ENCODE data around the gene NKX6-1.

Gene NKX6-1

DNA sequence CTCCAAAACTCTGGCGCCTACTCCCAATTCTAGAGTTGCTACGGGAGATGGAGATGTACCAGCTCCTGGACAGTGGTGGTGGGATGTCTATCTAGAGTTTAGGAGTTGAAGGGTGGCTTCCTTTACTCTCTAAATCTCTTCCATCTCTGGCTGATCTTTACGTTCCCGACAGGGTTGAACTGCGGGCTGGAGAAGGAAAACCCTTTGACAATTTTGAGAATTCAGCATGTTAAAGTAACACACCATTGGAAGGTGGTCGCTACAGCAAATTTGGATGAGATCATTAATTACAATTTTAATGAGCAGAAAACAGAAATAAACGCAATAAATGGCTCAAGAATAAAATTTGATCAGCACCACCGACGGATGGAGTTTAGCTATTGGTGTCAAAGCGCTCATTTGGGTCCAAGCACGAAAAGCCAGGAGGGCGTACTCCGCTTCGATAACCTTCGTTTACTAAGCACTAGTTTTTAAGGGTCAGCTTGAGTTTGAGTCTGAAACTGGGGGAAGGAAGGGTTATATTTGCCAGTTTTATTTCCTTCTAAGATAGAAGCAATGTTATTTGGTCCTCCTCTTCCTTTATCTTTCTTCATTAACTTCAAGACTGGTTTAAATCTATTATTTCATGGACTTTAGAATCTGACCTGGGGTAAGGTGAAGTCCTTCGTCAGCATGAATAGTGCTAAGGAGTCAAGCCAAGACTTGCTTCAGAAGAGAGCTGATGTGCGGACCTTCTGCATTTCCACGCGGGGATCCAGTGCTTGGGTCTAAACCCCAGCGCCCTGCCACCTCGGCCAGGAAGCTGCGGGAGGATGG, 1.5 kb upstream of the NKX6-1 start:
- peaks cover 8% of the 10 kb centered on the region; the same call in 1 of the 2 replicates for H3K27me3 ChIP-seq (ENCODE audit: control insufficient read depth, low read length)
- no peaks in the 10 kb centered on the region for H4K20me1 ChIP-seq (ENCODE audit: control insufficient read depth, insufficient read depth, low read depth, low read length)
- no peaks in the 10 kb centered on the region for H3F3A ChIP-seq (ENCODE audit: control insufficient read depth, insufficient read depth)
- TF ChIP-seq, protein P1, sequence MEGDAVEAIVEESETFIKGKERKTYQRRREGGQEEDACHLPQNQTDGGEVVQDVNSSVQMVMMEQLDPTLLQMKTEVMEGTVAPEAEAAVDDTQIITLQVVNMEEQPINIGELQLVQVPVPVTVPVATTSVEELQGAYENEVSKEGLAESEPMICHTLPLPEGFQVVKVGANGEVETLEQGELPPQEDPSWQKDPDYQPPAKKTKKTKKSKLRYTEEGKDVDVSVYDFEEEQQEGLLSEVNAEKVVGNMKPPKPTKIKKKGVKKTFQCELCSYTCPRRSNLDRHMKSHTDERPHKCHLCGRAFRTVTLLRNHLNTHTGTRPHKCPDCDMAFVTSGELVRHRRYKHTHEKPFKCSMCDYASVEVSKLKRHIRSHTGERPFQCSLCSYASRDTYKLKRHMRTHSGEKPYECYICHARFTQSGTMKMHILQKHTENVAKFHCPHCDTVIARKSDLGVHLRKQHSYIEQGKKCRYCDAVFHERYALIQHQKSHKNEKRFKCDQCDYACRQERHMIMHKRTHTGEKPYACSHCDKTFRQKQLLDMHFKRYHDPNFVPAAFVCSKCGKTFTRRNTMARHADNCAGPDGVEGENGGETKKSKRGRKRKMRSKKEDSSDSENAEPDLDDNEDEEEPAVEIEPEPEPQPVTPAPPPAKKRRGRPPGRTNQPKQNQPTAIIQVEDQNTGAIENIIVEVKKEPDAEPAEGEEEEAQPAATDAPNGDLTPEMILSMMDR (IDR thresholded peaks at IDR 0.05; ENCODE audit: low read depth, low read length, poor library complexity, severe bottlenecking) = no peak
- TF ChIP-seq EZH2phosphoT487 (IDR thresholded peaks at IDR 0.05; ENCODE audit: borderline replicate concordance, low read length) = no peak
- H3K9me2 ChIP-seq (replicated peaks; ENCODE audit: control insufficient read depth, low read length) = no peaks in the 10 kb centered on the region
- H3K4me2 ChIP-seq (ENCODE audit: low read length) = no peak overlapping the region
- no peaks in the 10 kb centered on the region for H3K4me1 ChIP-seq (ENCODE audit: control insufficient read depth, low read length)
- H3K4me3 ChIP-seq (ENCODE audit: low read length) = no peak overlapping the region
- no peak overlapping the region for H3K27ac ChIP-seq (ENCODE audit: low read depth, low read length)
- H3K79me2 ChIP-seq (ENCODE audit: control insufficient read depth, low read length) = no peaks in the 10 kb centered on the region
- H3K36me3 ChIP-seq (ENCODE audit: control insufficient read depth, low read length) = no peaks in the 10 kb centered on the region
- peaks cover 4% of the 10 kb centered on the region; the same call in 1 of the 2 replicates for H3K9me3 ChIP-seq (ENCODE audit: control insufficient read depth, insufficient read depth, low read length)

DNA sequence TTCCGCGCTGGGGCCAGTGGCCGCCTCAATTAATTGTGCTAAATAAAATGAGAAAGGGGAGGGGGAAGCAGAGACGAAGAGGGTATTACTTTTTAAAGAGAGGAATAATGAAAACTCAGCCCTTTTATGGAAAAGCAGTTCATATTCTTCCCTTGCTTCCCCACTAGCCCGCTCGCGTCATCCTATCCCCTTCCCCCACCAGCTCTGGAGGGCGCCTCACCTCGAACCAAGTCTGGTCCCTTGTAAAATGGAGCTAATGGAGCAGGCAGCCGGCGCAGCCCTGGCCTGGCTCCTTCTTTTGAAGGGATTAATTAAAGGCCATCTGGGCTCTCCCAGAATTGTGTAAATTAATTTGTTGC, 511 bp upstream of the NKX6-1 start:
- Histone ChIP-seq H3K36me3 (ENCODE audit: control insufficient read depth, low read length) (no peaks in the 10 kb centered on the region), H3K9me3 (ENCODE audit: control insufficient read depth, insufficient read depth, low read length) (peaks cover 4% of the 10 kb centered on the region; the same call in 1 of the 2 replicates), H3K79me2 (ENCODE audit: control insufficient read depth, low read length) (no peaks in the 10 kb centered on the region), H4K20me1 (ENCODE audit: control insufficient read depth, insufficient read depth, low read depth, low read length) (no peaks in the 10 kb centered on the region), H3K4me3 (ENCODE audit: low read length) (no peak overlapping the region), H3K4me1 (ENCODE audit: control insufficient read depth, low read length) (no peaks in the 10 kb centered on the region), H3K27me3 (ENCODE audit: control insufficient read depth, low read length) (peaks cover 8% of the 10 kb centered on the region; the same call in 1 of the 2 replicates), H3K9me2 (replicated peaks; ENCODE audit: control insufficient read depth, low read length) (no peaks in the 10 kb centered on the region), H3K4me2 (ENCODE audit: low read length) (no peak overlapping the region), H3F3A (ENCODE audit: control insufficient read depth, insufficient read depth) (no peaks in the 10 kb centered on the region), H3K27ac (ENCODE audit: low read depth, low read length) (no peak overlapping the region)
- TF ChIP-seq EZH2phosphoT487 (IDR thresholded peaks at IDR 0.05; ENCODE audit: borderline replicate concordance, low read length) = no peak
- TF ChIP-seq, protein P1 (IDR thresholded peaks at IDR 0.05; ENCODE audit: low read depth, low read length, poor library complexity, severe bottlenecking) = no peak

DNA sequence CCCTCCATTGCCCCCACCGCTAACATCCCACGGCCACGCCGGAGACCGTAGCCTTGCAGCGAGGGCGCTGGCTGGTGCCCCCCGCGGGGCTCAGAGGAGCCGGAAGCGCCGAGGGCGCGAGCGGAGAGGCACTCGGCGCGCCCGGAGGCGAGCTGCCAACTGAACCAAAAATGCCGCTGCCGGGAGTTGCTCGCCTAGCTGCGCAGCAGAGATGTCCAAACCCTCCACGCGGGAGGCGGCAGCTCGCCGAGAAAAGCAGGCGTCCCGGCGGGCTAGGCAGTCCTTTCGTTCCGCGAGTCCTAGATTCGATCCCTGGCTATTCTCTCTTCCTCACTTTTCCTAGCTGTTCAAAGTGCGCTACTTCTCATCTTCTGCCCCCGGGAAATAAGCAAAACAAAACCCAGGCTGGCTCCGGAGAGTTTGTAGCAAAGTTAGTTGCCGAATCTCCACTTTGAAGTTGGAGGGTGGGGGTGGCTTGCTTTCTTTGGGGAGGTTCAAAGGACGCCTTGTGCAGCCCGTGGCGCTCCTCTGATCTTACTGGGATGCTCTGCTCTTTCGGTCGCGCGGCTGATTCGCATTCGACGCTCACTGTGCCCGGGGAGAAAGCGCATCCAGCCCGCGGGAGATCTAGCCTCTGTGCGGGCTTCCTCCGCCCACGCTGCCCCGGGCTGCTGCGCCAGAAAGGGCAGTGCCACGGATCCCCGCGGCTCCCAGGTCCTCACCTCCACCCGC, 723 bp downstream of the NKX6-1 start:
- H3F3A ChIP-seq (ENCODE audit: control insufficient read depth, insufficient read depth) = no peaks in the 10 kb centered on the region
- H3K36me3 ChIP-seq (ENCODE audit: control insufficient read depth, low read length) = no peaks in the 10 kb centered on the region
- peaks cover 4% of the 10 kb centered on the region; the same call in 1 of the 2 replicates for H3K9me3 ChIP-seq (ENCODE audit: control insufficient read depth, insufficient read depth, low read length)
- no peak for TF ChIP-seq EZH2phosphoT487 (IDR thresholded peaks at IDR 0.05; ENCODE audit: borderline replicate concordance, low read length)
- TF ChIP-seq, protein P1 (IDR thresholded peaks at IDR 0.05; ENCODE audit: low read depth, low read length, poor library complexity, severe bottlenecking) = no peak
- no peaks in the 10 kb centered on the region for H3K79me2 ChIP-seq (ENCODE audit: control insufficient read depth, low read length)
- H3K9me2 ChIP-seq (replicated peaks; ENCODE audit: control insufficient read depth, low read length) = no peaks in the 10 kb centered on the region
- H3K4me2 ChIP-seq (ENCODE audit: low read length) = no peak overlapping the region
- no peaks in the 10 kb centered on the region for H3K4me1 ChIP-seq (ENCODE audit: control insufficient read depth, low read length)
- no peak overlapping the region for H3K27ac ChIP-seq (ENCODE audit: low read depth, low read length)
- H3K27me3 ChIP-seq (ENCODE audit: control insufficient read depth, low read length) = peaks cover 6% of the 10 kb centered on the region; the same call in 1 of the 2 replicates
- no peak overlapping the region for H3K4me3 ChIP-seq (ENCODE audit: low read length)
- H4K20me1 ChIP-seq (ENCODE audit: control insufficient read depth, insufficient read depth, low read depth, low read length) = no peaks in the 10 kb centered on the region
